ENCODE results near the gene LENG1.

LENG1 gene

GRCh38 chr19:54164369-54165068 is 5.0 kb upstream of the LENG1 start:
- peak in 1 of 2 donors; percentile 36 for DNase-seq (ENCODE audit: low read depth in 2 of 2)

DNA sequence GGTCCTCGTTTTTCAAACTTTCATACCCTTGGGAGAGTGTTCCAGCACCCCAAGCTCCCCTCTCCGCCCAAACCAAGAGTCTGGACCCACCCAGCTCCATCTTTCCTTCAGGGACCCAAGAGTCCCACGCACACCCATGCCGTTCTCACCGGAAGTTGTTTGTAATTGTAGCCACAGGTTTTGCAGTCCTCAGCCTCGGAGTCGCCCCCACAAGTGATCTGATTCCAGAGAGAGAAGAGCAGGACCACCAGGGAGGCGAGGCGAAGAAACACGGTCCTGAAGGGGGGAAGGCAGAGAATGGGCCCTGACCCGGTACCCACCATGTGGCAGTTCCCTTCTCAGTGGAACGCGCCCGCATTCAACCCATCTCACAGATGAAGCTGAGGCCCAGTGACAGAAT is 3.4 kb upstream of the LENG1 start:
- no peak for DNase-seq (ENCODE audit: low read depth in 2 of 2)

- DNase-seq (ENCODE audit: low read depth in 2 of 2) = peak; percentile 70 to 79
Measured at GRCh38 chr19:54162241-54162805, 2.8 kb upstream of the LENG1 start.

DNA sequence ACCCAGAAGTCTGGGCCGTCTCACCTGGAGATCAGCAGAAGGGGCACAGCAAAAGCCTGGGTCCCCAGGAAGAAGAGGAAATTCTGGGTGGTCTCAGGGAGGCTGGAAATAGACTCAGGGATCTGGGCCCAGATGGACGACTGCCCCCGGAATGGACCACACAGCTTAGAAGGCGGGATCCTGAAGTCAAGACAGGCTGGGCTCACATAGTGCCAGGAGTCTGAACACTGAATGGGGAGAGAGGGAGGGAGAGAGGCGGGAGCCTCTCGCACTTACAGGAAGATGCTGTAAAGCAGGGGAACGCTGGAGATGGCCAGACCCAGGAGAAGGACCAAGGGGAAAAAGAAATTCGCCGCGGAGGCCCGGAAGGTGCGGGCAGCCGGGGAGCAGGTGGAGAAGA is 1.3 kb upstream of the LENG1 start:
- DNase-seq (ENCODE audit: low read depth in 2 of 2) = no peak

GRCh38 chr19:54160182-54160811 is 776 bp upstream of the LENG1 start:
- DNase-seq (ENCODE audit: low read depth in 2 of 2) = no peak

DNA sequence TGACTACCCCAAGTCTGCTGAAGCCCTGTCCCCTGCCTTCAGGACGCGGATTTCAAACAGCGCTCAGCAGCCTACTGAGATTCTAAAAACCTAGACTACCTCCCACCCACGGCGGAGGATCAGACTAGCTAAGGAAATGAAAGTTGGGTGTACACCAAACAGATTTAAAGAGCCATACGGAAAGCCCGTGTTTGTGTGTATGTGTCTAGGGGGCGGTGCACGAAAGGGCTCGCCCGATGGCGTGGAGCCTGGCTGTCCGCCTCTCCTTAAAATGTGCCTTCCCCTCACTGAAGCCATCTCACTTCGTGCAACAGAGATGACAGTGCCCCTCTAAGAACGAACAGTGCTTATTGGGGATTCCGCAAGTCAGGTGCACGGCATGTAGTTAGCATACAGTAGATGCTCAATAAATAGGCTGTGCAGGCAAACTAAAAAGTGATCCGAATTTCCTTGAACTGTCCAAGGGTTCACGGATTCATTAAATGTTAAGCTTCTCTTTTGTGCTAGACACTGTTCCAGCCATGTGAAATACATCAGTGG is 639 bp downstream of the LENG1 start:
- peak in 1 of 2 donors; percentile 25 for DNase-seq (ENCODE audit: low read depth in 2 of 2)

DNA sequence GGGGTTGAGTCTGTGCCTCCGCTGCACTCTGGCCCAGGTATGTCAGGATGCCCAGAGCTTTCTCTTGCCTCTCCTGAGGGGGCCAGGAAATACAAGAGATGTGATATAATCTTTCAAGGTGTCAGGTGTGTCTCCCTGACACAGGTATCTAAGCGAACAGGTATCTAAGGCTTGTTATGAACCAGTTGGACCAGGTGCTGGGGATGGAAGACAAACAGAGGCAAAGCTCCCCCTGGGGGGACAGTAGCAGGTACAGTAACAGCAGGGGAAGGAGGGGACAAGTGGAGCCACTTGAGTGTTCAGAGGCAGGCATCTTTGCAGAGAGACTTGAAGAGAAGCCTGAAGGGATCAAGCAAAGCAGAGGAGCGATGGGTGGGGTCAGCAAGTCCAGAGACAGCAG is 2.6 kb downstream of the LENG1 start:
- no peak for DNase-seq (ENCODE audit: low read depth in 2 of 2)

DNA sequence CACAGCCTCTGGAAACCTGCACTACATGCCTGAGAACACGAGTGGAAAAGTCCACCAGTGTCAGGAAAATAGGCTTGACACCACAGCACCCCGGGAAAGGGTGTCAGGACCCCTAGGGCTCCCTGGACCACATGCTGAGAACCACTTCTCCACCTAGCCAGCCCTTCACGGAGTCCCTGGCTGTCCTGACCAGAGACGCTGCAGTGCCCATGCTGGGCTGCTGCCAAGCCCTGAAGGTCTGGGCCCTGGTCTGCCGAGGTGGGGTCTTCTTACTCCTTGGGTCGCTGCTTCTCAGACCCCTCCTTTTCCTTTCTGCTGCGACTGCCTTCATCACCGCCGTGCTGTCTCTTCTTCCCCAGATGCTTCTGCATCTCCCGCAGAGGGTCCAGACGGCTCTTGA is 3.0 kb downstream of the LENG1 start:
- no peak for DNase-seq (ENCODE audit: low read depth in 2 of 2)

- DNase-seq (ENCODE audit: low read depth in 2 of 2) = no peak
Measured at GRCh38 chr19:54155694-54156093, 3.8 kb downstream of the LENG1 start.

DNA sequence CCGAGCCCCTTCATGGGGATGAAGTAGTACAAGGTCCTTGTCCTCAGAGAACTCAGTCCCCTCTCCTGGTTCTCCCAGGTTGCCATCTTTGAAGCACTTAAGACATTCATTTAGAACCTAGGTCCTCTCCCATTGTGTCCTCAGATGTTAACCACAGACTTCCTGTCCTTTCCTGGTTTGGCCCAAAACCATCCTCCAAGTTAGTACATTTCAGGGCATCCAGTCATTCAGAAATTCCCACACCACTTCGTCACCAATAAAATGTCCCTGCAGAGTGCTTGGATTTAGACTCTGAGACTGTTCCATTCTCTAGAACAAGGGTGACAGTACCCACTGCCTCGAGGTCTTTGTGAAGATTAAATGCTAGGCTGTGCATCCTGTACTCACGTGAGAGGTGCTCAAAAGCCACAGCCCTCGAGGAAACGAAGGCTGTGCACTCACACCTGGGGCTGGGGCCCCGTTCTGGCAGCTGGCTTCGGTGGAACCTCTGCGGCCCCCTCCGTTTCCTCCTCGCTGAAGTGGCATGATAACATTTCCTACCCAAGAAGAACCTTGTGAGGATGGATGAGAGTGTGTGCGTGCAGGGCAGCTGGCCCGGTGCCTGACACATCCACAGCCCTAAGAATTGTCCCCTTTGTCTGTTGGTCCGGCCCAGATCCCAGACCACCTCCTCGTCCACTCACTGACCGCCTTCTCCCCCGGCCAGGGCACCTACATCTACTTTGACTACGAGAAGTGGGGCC is 4.7 kb downstream of the LENG1 start:
- DNase-seq (ENCODE audit: low read depth in 2 of 2) = no peak

GRCh38 chr19:54153731-54154326 is 5.7 kb downstream of the LENG1 start:
- DNase-seq (ENCODE audit: low read depth in 2 of 2) = no peak

DNA sequence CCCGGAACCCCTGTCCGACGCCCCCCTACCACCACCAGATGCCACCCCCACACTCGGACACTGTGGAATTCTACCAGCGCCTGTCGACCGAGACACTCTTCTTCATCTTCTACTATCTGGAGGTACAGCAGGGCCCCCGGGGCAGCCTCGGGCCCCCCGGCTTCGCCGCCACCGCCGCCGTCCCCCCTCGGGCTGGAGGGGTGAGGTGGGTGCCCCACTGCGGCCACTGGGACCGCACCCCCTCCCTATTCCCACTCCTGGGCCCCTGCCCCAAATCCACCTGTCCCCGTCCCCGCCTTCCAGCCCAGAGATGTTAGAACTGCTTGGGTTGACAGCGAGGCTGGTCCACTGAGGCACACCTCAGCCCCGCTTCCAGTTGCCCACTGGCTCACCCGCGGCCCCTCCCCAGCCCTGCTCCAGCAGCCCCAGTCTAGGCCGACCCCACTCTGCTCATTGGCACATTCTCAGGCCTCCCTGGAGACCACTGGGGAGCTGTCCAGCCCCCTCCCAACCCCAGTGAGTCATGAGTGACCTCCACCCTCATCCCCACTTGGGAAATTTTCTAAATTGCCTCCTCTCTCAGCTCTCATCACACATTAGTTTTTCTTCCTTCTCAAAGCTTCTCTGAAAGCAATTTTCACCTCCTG is 6.5 kb downstream of the LENG1 start:
- no peak for DNase-seq (ENCODE audit: low read depth in 2 of 2)

DNA sequence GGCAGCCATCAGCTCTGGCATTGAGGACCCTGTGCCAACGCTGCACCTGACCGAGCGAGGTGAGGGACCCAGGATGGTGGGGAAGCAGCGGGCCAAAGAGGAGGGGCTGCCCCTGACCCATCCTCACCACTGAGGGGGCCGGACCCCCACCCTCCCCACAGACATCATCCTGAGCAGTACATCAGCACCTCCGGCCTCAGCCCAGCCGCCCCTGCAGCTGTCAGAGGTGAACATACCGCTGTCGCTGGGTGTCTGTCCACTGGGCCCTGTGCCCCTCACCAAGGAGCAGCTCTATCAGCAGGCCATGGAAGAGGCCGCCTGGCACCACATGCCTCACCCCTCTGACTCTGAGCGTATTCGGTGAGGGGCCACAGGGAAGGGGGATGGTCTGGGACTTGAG is 7.3 kb downstream of the LENG1 start:
- no peak for DNase-seq (ENCODE audit: low read depth in 2 of 2)

DNA sequence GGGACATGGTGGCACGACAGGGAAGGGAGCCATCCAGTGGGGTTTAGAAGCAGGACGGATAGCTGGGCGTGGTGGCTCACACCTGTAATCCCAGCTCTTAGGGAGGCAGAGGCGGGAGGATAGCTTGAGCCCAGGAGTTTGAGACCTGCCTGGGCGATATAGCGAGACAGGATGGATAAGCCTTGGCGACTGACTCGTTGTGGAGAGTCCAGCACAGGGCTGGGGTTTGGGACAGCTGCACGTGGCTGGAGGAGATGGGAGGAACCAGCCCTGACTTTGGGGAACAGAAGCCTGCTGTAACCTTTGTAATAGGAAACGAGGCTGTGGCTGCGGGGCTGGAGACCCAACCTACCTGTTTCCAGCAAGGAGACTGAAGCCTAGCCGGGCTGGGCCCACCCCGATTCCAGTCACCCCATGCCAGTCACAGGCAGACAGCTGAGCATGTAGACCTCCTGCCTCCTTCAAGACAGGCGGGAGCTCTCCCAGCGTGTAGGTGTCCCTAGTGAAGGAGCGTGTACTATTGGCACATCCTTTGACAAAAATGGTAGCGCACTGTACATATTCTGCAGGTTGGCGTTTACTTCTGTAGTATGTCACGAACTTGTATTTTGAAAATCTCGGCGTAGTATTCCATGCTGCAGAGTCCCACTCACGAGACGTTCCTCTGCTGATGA is 8.0 kb downstream of the LENG1 start:
- DNase-seq (ENCODE audit: low read depth in 2 of 2) = no peak

DNA sequence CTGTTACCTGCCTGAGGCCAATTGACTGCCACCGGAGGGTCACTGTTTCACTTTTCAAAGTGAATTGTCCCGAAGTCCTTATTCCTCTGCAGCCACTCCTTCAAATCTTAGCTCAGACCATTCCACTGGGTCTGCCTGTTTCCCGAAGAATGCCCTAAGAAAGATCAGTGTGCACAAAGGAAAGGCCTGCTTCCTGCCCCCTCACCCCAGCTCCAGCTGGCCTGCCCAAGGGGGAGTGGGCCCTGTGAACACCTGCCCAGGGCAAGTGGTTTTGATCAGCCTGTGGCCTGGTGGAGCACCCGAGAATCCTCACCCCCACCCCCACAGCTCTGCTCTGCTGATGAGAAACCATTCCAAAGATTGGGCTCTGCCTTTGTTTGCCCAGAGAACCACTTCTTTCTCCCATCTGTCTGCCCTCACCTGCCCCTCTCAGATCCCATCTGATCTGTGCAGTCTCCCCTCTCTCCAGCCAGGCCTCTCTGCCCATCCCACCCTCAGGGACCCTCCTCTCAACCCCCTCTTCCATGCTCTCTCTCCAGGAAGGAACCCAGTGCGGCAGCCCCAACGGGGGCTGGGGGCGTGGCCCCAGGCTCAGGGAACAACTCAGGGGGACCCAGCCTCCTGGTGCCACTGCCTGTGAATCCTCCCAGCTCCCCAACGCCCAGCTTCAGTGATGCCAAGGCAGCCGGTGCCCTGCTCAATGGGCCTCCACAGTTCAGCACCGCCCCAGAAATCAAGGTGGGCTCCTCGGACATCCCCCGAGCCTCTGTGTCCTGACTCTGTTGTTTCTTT is 10.3 kb downstream of the LENG1 start:
- no peak for DNase-seq (ENCODE audit: low read depth in 2 of 2)

DNA sequence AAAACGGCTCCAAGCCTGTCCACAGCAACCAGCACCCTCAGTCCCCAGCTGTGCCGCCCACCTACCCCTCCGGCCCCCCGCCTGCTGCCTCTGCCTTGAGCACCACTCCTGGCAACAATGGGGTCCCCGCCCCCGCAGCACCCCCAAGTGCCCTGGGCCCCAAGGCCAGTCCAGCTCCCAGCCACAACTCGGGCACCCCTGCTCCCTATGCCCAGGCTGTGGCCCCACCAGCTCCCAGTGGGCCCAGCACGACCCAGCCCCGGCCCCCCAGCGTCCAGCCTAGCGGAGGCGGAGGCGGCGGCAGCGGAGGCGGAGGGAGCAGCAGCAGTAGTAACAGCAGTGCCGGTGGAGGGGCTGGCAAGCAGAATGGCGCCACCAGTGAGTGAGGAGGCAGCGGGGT is 11.4 kb downstream of the LENG1 start:
- DNase-seq (ENCODE audit: low read depth in 2 of 2) = no peak

DNA sequence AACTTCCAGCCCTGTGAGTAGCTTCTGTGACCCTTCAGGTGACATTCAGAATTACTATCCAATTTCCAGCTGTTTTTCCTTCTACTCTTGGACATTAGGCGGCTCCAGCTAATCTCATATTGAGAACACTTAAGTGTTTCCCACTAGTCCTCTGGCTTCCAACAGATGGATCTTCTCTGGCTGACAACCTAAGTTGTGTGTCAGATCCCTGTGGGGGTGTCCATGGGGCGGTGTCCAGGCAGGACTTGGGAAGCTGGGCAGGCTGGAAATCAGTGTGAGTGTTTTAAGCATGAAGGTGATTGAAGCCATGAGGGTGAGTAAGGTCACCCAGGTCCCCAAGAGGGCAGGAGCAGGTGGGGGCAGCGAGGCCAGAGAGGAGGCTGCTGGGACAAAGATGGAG is 11.8 kb downstream of the LENG1 start:
- no peak for DNase-seq (ENCODE audit: low read depth in 2 of 2)

DNA sequence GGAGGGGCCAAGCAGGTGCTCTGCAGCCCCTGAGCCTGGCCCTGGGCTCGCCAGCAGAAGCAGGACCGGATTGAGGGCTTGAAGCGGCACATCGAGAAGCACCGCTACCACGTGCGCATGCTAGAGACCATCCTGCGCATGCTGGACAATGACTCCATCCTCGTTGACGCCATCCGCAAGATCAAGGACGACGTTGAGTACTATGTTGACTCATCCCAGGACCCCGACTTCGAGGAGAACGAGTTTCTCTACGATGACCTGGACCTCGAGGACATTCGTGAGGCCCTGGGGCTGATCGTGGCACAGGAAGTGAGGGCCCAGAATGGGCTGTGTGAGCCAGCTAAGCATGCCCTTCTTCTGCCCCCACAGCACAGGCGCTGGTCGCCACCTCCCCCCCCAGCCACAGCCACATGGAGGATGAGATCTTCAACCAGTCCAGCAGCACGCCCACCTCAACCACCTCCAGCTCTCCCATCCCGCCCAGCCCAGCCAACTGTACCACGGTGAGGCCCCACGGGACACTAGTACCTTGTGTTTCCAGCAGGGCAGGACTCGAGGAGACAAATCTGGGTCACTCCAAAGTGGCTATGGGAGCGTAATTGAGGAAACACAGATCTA is 13.9 kb downstream of the LENG1 start:
- no peak for DNase-seq (ENCODE audit: low read depth in 2 of 2)

- no peak for DNase-seq (ENCODE audit: low read depth in 2 of 2)
Measured at GRCh38 chr19:54142166-54142780, 17.2 kb downstream of the LENG1 start.
